ENCODE measurements around the gene SLC12A3.

GRCh38 chr16:56841233-56841632 is 23.8 kb upstream of the SLC12A3 start:
- TF ChIP-seq CTCF (IDR thresholded peaks at IDR 0.05) (no peak), FOSL2 (IDR thresholded peaks at IDR 0.05) (no peak), FOSL2 (CRISPR knock-in tag; IDR thresholded peaks at IDR 0.05) (no peak)

Data from A549 (cell line).